GM23338 (cell line): Measurements from ENCODE around the gene CFAP53. TPM values are rescaled to one million over a fixed set of nuclear protein-coding genes. Genes with fewer than 3 reads are reported as not detected.

ENCODE experiments used
- ATAC-seq: fragments of 200-7000 bp; cut with Tn5 transposase; 3 replicates; pipeline ENCODE4 v1.9.1; 2020
- DNase-seq: peaks from one replicate; pipeline ENCODE4 v3.0.0-alpha.2; 2015; ENCODE audit warnings: low spot score
- H2AFZ ChIP-seq: fragments of 200-600 bp; sonication (generic); 2 replicates; pipeline ENCODE4 v1.8.0; 2016; ENCODE audit warnings: antibody characterized with exemption, mild to moderate bottlenecking, moderate library complexity
- H3F3A ChIP-seq: fragments of 200-600 bp; sonication (generic); replicated peaks from 2 replicates; pipeline ENCODE4 v1.8.0; 2017; ENCODE audit warnings: antibody characterized with exemption, mixed run types, low read depth
- H3K27ac ChIP-seq: fragments of 200-600 bp; sonication (generic); 2 replicates; pipeline ENCODE4 v1.6.1; 2016; ENCODE audit warnings: low read depth
- H3K27me3 ChIP-seq: fragments of 200-600 bp; sonication (generic); 2 replicates; pipeline ENCODE4 v1.8.0; 2016; ENCODE audit warnings: mild to moderate bottlenecking, mixed run types, moderate library complexity; ENCODE audit not compliant: insufficient read depth
- H3K36me3 ChIP-seq: fragments of 200-600 bp; sonication (generic); 2 replicates; pipeline ENCODE4 v1.8.0; 2016; ENCODE audit warnings: mild to moderate bottlenecking; ENCODE audit not compliant: insufficient read depth
- H3K4me1 ChIP-seq: fragments of 200-600 bp; sonication (generic); 2 replicates; pipeline ENCODE4 v1.8.0; 2016; ENCODE audit warnings: mild to moderate bottlenecking, moderate library complexity; ENCODE audit not compliant: insufficient read depth
- H3K4me2 ChIP-seq: fragments of 200-600 bp; sonication (generic); 2 replicates; pipeline ENCODE4 v1.7.1; 2017; ENCODE audit warnings: mixed run types
- H3K4me3 ChIP-seq: fragments of 200-600 bp; sonication (generic); 2 replicates; pipeline ENCODE4 v1.6.1; 2016; ENCODE audit warnings: mixed run types
- H3K79me2 ChIP-seq: fragments of 200-600 bp; sonication (generic); replicated peaks from 2 replicates; pipeline ENCODE4 v1.8.0; 2017; ENCODE audit warnings: mild to moderate bottlenecking; ENCODE audit not compliant: insufficient read depth
- H3K9me2 ChIP-seq: fragments of 200-600 bp; sonication (generic); 2 replicates; pipeline ENCODE4 v1.8.0; 2017; ENCODE audit not compliant: insufficient read depth
- H4K20me1 ChIP-seq: fragments of 200-600 bp; sonication (generic); replicated peaks from 2 replicates; pipeline ENCODE4 v1.8.0; 2017; ENCODE audit warnings: mild to moderate bottlenecking; ENCODE audit not compliant: insufficient read depth
- H3K27ac Mint-ChIP-seq: 2 replicates; pipeline ENCODE4 v1.8.0; 2020; ENCODE audit warnings: inconsistent platforms, mild to moderate bottlenecking, moderate library complexity, mixed read lengths
- H3K27me3 Mint-ChIP-seq: 3 replicates; pipeline ENCODE4 v1.8.0; 2022; ENCODE audit warnings: low read depth, mild to moderate bottlenecking, moderate library complexity, mixed read lengths, inconsistent platforms; ENCODE audit not compliant: insufficient read depth, poor library complexity
- H3K36me3 Mint-ChIP-seq: 3 replicates; pipeline ENCODE4 v1.8.0; 2021; ENCODE audit warnings: low read depth, mild to moderate bottlenecking, inconsistent platforms, moderate library complexity, mixed read lengths
- H3K4me1 Mint-ChIP-seq: 3 replicates; pipeline ENCODE4 v1.8.0; 2020; ENCODE audit warnings: mild to moderate bottlenecking, inconsistent platforms, mixed read lengths
- H3K4me3 Mint-ChIP-seq: 3 replicates; pipeline ENCODE4 v1.8.0; 2021; ENCODE audit warnings: moderate library complexity, mild to moderate bottlenecking, inconsistent platforms, mixed read lengths
- H3K9me3 Mint-ChIP-seq: 3 replicates; pipeline ENCODE4 v1.8.0; 2020; ENCODE audit warnings: moderate library complexity, mild to moderate bottlenecking, inconsistent platforms, mixed read lengths
- CREB1 ChIP-seq: fragments of 250-450 bp; sonication (Bioruptor Pico); IDR thresholded peaks from 2 replicates; pipeline ENCODE4 v1.5.0; 2020; ENCODE audit warnings: low read depth, mild to moderate bottlenecking, moderate library complexity
- CTCF ChIP-seq, 2 experiments: fragments of 200-600 bp in 1 of 2; sonication (generic) in 1 of 2; conservative IDR thresholded peaks; 2 replicates each; pipeline versions ENCODE4 v1.5.1 to v1.6.1; 2016 to 2017; ENCODE audit warnings: antibody characterized with exemption in 2 of 2, low read depth in 2 of 2, mild to moderate bottlenecking in 2 of 2, moderate library complexity in 1 of 2
- ETS1 ChIP-seq: IDR thresholded peaks from 2 replicates; pipeline ENCODE4 v1.6.1; 2016; ENCODE audit warnings: antibody characterized with exemption
- EZH2 ChIP-seq: fragments of 200-600 bp; sonication (generic); IDR thresholded peaks from one replicate; pipeline ENCODE4 v1.8.0; 2017; ENCODE audit warnings: antibody characterized with exemption, mild to moderate bottlenecking, low read depth; ENCODE audit not compliant: unreplicated experiment
- EZH2phosphoT487 ChIP-seq: fragments of 200-600 bp; sonication (generic); IDR thresholded peaks from one replicate; pipeline ENCODE4 v1.8.1; 2018; ENCODE audit warnings: antibody characterized with exemption; ENCODE audit not compliant: unreplicated experiment
- JUNB ChIP-seq: IDR thresholded peaks from one replicate; pipeline ENCODE4 v1.6.1; 2016; ENCODE audit warnings: antibody characterized with exemption; ENCODE audit not compliant: unreplicated experiment
- NANOG ChIP-seq: IDR thresholded peaks from 2 replicates; pipeline ENCODE4 v1.6.1; 2016; ENCODE audit warnings: antibody characterized with exemption, borderline replicate concordance
- POLR2AphosphoS5 ChIP-seq: IDR thresholded peaks from 2 replicates; pipeline ENCODE4 v1.6.1; 2016; ENCODE audit warnings: antibody characterized with exemption, low read depth
- REST ChIP-seq: IDR thresholded peaks from one replicate; pipeline ENCODE4 v1.6.1; 2018; ENCODE audit warnings: antibody characterized with exemption; ENCODE audit not compliant: unreplicated experiment
- STAT1 ChIP-seq: IDR thresholded peaks from one replicate; pipeline ENCODE4 v1.6.1; 2016; ENCODE audit warnings: antibody characterized with exemption; ENCODE audit not compliant: unreplicated experiment
- ZNF114 ChIP-seq: fragments of 250-450 bp; sonication (Bioruptor Pico); IDR thresholded peaks from 2 replicates; pipeline ENCODE4 v1.5.0; 2020; ENCODE audit warnings: mild to moderate bottlenecking, moderate library complexity
- ZNF331 ChIP-seq: fragments of 250-450 bp; sonication (Bioruptor Pico); IDR thresholded peaks from 2 replicates; pipeline ENCODE4 v1.5.0; 2020; ENCODE audit warnings: low read depth, mild to moderate bottlenecking, moderate library complexity
- ZNF462 ChIP-seq: fragments of 250-450 bp; sonication (Bioruptor Pico); IDR thresholded peaks from 2 replicates; pipeline ENCODE4 v1.5.0; 2020; ENCODE audit warnings: mild to moderate bottlenecking, moderate library complexity
- polyA plus RNA-seq: library from polyadenylated mRNA; unstranded; fragments of >200 nt; fragmentation: Nextera tagmentation; extraction: Ambion mirVana; gene quantifications from 2 replicates; pipeline ENCODE4 v1.2.1, GENCODE V29; 2016
- total RNA-seq: library from RNA; depleted of rRNA; stranded (reverse); fragments of >200 nt; shearing (Covaris generic); gene quantifications from 2 replicates; pipeline ENCODE4 v1.2.3, GENCODE V29; 2014

CFAP53 gene
- total and polyA plus RNA-seq, 2 experiments from 2014 or later, result 0.71 TPM; not detected in 1

- DNase-seq (no peak), ATAC-seq (no peak)
- H3K27me3 Mint-ChIP-seq, result peaks cover 40% of the 10 kb centered on the region
- no peaks in the 10 kb centered on the region for H3K79me2 ChIP-seq
- H3K27me3 ChIP-seq, result peaks cover 66% of the 10 kb centered on the region
- no peaks in the 10 kb centered on the region for H3K36me3 Mint-ChIP-seq
- H3K4me1 ChIP-seq, result peaks cover 22% of the 10 kb centered on the region; the same call in 1 of the 2 replicates
- TF ChIP-seq REST (no peak), ZNF462 (CRISPR knock-in tag) (no peak), CREB1 (CRISPR knock-in tag) (no peak), STAT1 (no peak), ZNF331 (CRISPR knock-in tag) (no peak), CTCF (conservative IDR thresholded peaks at IDR 0.05; ENCODE audit: low read depth in 2 of 2) (no peak), EZH2phosphoT487 (no peak), POLR2AphosphoS5 (no peak), ETS1 (no peak), JUNB (no peak), NANOG (no peak), ZNF114 (CRISPR knock-in tag) (no peak), EZH2 (no peak)
- H3K27ac ChIP-seq, result no peak overlapping the region
- H4K20me1 ChIP-seq, result peaks cover 5% of the 10 kb centered on the region; the same call in 1 of the 2 replicates
- peaks cover 4% of the 10 kb centered on the region; the same call in 1 of the 3 replicates for H3K9me3 Mint-ChIP-seq
- peaks cover 18% of the 10 kb centered on the region for H3K4me1 Mint-ChIP-seq
- no peaks in the 10 kb centered on the region for H3K9me2 ChIP-seq
- H3K4me3 ChIP-seq, result peak overlapping the region; percentile 79
- 0 out of 2 replicates have a peak, but pooled peaks cover 4% of the 10 kb centered on the region for H3F3A ChIP-seq
- H3K4me3 Mint-ChIP-seq, result peak overlapping the region; percentile 70
- H3K36me3 ChIP-seq, result no peaks in the 10 kb centered on the region
- H3K27ac Mint-ChIP-seq, result no peak overlapping the region
- H3K4me2 ChIP-seq, result peak overlapping the region; percentile 76
- H2AFZ ChIP-seq, result peak overlapping the region; percentile 86
These were observed 70.6 kb downstream of the CFAP53 start for GRCh38 chr18:50195689-50196088.
